NCI-H1694 treated with DMSO at 0.1 percent for 48 hours (cell line): ENCODE data around the gene ABCC5.
A peak's percentile ranks its signal among the peaks of the same experiment; 100 is the strongest.
"Not testable (repeated sequence)": the region's sequence is repeated elsewhere in the genome, so short reads cannot be mapped to it uniquely, and the experiment has no call there.

Source experiments
- DNase-seq: peaks from one replicate; lab custom pipeline; 2025; lab: John Stamatoyannopoulos, UW

Gene ABCC5

DNA sequence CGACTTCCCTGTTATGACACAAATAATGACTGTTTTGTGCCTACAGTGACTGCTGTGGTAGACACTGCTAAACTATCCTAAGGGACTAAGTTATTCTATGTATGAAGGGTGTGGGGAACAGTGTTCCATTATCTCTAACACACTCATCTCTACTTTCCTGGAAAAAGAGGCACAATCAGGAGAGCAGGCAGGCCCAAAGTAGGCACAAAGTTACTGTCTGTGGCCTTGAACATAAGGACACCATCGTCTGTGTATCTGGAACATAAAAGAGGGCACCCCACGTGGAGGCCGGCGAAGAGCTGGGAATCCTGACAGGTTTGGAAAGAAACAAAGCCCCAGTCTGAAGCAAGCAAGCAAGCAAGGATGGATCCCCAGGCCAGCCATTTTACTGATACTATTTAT lies 1.5 kb downstream of the ABCC5 start:
- no peak for DNase-seq

DNA sequence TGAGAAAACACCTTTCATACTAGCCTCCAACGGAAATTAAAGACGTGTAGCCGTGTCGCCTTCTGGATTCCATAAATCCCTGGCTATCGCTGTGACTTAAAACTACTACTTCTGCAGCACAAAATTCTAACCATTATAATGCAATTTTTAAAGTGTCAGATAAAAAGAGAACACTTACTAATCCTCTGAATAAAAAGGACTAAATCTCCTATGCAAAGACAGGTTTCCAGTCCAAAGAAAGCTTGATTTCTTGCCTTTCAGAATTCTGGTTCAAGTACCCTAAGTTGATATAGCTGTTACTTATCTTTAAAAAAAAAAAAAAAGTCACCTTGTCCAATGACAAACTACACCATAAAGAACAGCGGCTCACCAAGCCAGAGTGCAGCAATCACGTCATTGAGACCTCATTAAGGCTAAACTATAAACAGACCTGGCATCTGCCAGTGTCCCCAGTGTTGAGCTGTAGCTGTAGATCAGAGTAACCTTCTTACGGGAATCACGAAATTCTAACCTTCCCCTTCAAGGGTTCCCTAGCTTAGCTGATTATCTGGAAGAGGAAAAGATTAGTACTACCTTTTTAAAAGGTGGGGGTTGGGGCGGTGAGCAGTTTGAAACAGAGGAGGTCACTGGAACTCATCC lies 2.2 kb downstream of the ABCC5 start:
- DNase-seq: peak; percentile 62

DNA sequence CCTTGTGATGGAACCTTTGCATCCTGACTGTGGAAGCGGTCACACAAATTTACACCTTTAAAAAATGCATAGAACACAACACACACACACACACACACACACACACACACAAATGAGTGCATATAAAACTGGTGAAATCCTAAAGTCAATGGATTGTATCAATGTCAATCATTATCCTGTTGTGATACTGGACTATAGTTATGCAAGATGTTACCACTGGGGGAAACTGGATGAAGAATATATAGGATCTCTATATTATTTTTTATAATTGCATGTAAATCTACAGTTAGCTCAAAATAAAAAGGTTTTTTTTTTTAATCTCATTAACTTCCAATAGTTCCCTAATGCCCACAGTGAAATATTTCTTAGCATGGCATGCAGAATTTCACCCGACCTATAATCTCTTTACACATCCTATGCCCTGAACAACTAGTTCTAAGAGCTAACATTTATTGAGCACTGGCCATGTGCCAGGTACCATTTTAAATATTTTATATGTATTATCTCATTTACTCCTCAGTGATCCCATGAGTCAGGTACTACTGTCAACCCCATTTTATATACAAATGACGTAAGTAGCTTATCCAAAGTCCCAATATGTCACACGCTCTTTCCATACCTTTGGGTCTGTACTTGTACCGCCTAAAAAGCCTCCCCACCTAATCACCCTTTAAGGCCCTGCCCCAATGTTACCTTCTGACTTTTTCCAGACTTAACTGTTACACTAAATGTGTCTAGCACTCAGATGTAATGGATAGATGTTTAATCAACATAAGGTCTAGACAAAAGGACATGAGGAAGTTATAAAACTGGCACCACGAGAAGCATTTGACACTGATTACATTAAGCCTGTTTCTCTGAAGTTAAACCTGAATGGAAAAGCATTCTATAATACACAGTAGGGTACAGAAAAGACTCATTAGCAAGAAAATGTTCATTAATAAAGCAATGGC lies 5.5 kb downstream of the ABCC5 start:
- DNase-seq: no peak

DNA sequence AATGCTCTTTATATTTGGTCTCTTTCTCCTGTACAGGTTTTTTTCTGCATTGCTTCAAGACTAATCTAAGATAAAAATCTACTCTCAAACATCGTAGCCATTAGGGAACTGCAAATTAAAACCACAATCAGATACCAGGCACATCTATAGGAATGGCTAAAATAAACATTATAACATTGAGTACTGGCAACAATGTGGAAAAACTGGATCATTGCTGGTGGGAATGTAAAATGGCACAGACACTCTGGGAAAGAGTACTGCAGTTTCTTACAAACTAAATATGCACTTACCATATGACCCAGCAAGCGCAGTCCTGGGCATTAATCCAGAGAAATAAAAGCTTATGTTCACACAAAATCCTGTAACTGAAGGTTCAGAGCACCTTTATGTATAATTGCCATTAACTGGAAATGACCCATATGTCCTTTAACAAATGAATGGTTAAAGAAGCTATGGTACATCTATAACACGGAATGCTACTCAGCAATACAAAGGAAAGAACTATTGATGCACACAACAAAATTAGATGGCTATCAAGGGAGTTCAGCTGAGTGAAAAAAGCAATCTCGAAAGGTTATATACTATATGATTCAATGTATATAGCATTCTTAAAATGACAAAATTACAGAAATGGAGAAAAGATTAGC lies 6.3 kb downstream of the ABCC5 start:
- DNase-seq: no peak

DNA sequence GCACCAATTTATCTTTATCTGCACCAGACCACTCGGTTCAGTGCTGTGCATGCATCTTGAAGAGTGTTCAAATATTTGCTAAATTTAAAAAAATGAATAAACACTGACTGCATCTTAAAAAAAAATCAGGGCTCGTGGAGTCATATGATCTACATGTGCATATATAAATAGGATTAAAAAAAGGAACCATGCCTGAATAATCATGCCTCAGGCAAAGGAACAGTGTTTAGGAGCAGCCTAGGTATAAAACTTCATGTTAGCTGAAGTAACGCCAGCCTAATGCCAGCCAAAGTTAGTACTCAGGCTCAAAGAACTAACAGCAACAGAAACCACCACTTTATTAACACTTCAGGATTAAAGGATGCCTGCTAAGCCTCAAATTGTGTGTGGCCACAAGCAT lies 9.5 kb downstream of the ABCC5 start:
- DNase-seq: no peak

DNA sequence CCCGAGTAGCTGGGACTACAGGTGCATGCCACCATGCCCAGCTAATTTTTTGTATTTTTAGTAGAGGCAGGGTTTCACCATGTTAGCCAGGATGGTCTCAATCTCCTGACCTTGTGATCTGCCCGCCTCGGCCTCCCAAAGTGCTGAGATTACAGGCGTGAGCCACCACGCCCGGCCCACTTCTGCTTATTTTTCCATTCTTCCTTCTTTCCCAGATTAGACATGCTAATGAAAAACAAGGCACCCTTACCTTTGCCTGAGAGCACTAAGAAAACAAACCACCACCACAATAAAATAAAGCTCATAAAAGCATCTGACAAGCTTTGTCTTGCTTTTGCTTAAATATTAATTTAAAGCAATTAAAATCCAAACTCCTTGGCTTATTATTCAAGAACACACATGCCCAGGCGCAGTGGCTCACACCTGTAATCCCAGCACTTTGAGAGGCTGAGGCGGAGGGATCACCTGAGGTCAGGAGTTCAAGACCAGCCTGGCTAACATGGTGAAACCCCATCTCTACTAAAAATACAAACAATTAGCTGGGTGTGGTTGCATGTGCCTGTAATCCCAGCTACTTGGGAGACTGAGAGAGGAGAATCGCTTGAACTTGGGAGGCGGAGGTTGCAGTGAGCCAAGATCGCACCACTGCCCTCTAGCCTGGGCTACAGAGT lies 10.4 kb downstream of the ABCC5 start:
- DNase-seq: not testable (repeated sequence)

DNA sequence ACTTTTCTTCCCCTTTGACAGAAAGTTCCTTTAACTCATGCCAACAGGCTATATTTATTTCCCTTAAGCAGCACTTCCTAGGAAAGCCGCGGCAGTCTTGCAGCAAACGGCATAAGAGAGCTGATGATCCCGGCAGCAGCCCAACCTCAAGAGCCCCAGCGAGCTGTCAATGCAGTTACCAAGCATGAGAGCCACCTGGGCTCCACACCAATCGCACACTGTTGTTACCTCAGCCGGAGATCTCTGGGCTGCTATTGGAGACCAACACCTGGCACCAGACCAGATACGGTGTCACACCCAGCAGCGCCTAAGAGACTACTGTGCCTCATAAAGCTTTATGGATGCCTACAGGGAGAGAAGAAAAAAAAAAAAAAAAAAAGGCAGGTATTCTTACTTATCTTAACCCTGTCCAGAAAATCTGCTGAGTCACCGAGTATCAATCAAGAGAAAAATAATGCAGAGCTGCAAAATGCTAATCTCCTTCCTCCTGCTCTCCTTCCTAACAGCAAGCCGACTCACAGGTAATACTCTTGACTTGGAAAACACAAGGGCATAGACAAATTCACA lies 11.7 kb downstream of the ABCC5 start:
- DNase-seq: peak; percentile 47

DNA sequence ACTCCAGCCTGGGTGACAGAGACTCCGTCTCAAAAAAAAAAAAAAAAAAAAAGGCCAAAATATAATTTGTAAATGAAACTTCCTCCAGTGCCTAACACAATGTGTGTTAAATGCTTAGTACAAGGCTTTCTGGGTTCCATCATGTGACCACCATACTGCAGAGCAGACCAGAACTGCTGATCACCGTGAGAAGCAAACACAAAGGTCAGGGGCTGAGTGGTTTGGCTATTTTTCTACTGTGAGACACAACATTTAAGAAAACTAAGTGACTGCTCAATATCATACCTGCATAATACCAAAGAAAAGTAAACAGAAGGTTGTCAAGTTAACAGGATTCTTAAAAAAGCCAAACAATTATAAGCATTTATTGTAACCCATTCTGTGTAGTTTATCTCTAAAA lies 13.2 kb downstream of the ABCC5 start:
- no peak for DNase-seq

DNA sequence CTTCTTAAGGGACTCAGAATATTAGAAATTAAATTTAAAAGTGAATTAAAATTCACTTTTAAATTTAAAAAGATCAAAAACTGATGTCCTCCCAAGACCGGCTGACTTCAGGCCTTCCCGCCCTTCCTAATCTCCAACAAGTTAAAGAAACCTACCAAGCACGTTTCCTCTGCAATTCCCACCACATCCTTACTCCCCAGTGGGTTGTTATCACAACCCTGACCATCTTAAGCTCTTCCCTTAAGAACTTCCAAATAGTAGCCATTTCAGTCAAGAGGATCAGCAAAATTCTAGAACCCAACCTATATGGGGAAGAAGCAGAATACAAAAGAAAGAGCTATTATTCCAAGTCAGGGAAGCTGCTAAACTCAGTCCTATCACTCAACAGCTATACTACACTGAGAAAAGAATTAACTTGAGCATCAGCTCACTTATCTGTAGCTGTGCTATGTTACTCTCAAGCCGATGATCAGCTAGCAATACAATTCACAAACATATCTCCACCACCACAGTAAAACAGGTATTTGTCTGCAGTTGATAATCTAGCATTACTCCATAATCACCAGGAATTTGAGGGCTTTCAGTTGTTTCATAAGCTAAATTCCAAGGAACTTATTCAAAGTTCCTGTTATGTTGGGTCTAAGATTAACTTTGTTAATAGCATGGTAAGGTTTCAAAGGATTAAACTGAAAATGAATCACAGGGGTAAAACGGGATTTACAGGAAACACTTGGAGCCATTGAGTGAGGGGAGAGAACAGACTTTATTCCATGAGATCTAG lies 14.3 kb downstream of the ABCC5 start:
- DNase-seq: no peak

DNA sequence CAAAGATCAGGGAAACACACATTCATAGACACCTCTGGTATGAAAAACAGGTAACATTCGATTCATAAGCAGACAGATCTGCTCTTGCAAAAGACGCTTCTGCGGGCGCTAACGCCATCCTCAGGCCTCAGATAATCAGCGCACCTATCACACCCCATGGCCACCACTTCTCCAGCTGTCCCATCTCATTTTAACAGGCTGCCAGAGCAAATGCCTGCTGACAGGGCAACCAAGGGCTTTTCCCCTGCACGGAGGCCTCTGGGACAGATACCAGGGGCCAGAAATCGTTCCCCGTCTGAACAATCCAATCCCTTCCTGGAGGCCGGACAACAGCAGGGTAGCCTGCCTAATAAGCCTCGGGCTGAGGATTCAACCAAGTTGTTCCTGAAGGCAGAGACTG lies 15.2 kb downstream of the ABCC5 start:
- DNase-seq: no peak

DNA sequence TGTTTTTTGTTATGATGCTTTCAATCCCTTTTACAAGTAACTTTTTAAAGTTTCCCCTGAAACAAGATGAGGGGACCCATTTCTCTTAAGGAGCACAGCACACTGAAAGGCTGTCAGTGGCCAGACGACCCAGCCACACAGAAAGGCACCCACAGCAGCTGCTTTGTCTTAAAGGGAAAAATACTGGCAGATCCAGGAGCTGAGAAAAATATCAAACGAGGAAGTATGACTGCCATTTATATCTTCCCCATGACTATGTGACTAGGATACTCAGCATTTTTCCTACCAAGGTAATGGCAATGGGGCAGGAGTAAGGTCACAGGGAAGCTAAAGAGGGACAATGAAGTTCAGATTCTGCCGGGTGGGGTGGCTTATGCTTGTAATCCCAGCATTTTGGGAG lies 15.9 kb downstream of the ABCC5 start:
- DNase-seq: no peak

DNA sequence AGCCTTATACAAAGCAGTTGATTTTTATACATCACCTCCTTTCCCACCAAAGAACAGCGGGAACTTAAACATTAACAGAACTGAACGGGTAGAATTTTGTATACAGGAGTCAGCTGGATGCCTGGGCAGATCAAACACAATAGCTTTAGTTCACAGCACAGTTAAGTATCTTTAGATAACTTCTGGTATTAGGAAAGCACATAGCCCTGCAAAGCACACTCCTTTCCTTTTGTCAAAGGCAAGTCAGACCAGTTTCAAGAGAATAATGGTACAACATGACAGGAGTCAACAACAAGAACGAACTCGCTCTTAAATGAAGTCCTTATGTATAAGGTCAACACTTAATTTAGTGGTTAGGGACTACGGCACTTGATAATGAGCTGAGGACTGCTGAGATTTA lies 26.3 kb downstream of the ABCC5 start:
- no peak for DNase-seq

DNA sequence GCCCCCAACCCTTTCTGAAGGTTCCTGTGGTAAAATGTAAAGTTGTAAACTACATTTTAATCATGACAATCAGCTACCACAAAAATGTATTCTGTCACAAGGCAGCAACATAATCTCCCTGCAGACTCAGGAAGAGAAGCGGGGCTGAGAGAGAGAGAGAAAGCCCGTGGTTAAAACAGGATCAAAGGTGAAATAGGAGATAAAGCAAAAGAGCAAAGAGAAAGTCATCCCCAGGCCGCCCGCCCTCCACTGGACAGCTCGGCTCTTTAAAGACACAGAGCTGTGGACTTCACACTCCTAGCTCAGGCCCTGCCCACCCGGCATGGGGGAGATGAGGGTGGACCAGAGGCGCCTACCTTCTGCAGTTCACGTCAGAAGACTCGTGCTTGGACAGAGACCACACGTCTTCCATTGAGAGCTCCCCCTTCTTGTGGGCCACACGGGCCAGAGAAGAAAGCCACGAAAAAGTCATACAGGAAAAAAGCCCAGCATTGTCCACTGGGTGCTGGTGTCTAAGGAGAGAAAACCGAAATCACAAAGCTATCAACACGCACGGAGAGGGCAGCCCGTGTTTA lies 29.4 kb downstream of the ABCC5 start:
- DNase-seq: no peak

DNA sequence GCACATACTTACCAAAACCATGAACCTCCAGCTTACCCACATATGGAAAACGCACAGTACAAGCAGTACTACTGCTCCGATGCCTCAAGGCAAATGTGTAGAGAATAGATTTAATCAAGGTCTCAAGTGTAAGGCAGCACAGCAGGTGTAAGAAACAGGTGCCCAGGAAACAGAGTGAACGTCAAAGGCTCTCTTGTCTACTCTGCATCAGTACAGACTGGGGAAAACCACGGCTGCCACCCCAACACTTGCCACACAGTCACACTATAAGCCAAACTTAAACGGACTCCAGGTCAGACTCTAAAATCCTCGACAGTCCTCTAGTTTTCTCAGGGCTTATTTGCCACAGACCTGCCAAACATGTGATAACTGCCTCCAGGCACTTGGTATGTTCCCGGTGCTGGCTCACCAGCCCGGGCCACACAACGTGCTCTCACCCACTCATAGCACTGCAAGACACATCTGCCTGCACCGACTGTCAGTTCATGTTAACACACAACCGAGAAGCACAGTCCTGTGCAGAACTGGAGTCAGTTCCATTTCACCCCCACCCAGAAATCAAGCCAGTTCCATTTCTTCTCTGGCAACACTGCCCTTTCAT lies 30.6 kb downstream of the ABCC5 start:
- DNase-seq: no peak

DNA sequence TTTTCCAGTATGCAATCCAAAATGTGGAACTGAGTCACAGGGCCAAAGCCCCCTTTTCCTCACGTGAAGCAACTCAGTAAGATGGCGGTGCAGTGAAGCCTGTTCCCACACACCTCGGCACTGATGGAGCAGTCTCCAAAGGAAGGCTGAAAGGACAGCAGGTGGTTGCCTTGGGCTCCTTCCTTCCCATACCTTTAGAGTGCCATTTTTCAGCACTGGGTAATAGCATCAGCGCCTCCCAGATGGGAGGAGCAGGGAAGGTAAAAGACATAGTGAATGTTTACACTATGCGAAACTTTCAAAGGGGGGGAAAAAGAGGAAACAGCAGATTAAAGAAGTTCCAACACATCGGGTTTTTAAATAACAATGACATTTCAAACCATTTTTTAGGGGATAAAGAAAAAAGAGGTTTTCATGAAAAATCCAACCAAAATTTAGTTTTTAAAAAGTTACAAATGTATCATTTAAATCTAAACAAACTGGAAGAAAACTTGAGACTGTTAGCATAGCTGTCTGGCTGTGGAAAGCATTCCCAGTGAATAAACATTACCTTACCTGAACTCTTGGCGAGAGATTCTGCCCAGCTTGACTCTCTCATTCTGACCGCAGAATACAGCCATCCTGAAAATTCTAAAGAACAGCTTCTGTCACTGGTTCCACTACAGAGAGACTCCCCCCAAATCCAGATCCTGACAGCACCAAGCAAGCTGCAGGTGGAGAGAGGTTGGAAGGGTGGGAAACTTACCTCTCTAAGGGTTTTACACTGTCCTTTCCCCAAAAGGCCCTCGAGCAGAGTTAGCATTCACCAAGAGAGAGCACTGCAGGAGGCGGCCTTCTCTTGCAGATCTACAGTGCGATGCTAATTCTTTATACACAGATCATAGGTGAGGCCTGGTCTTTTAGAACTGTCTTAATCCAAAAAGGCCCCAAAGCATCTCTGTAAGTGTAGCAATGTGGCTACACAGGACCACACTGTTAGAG lies 32.6 kb downstream of the ABCC5 start:
- DNase-seq: no peak

DNA sequence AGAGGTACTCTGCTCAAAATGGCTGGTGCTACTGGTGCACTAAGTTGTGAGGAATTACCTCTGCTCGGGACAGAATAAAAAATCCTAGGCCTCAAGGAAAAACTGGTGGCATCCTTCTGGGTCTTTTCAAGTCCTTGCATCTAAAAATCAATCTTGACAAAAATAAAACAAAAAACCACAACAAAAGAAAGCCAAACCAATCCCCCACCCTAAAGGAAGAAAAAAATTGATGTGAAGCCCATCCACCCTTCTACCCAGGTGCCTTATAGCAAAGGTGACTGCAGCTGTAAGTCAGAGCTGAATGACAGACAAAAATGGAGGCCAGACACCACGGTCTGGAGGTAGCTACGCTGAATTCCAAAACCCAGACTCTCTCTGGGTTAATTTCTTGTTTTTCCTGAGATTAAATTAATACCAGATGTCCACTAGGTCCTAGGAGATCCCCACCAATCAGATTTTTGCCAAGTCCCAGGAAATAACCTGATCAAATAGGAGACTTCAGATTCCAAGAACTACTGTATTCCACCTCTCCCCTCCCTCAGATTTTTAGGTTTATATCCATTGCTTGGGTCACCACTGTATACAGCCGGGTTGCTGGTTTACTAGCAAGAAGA lies 33.5 kb downstream of the ABCC5 start:
- DNase-seq: no peak

DNA sequence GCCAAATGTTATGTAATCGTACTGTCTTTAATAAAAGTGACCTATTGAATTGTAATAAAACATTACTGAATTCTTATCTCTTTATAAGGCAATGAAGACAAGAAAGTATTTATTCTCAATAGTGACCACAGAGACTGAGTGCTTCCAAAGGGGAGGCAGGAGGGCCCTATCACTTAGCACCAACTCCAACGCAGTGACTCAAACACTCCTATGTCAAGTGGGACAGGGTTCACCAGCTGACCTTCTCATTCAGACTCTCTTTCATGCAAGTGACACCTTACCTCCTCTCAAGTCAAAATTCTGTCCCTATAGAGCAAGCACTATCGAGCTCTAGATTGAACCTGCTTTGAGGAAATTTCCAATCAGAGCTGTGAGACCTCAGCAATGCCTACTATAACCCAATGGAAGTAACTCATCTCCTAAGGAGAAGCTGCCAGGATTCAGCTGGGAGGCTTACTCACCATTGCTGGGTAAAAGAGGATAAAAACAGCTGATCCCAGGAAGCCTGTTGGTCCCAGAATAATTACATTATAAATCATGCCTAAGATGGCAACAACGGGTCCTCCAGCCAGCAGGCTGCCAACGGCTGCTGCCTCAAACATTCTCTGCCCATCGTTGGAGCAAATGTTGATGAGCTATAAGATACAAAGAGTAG lies 35.6 kb downstream of the ABCC5 start:
- no peak for DNase-seq

DNA sequence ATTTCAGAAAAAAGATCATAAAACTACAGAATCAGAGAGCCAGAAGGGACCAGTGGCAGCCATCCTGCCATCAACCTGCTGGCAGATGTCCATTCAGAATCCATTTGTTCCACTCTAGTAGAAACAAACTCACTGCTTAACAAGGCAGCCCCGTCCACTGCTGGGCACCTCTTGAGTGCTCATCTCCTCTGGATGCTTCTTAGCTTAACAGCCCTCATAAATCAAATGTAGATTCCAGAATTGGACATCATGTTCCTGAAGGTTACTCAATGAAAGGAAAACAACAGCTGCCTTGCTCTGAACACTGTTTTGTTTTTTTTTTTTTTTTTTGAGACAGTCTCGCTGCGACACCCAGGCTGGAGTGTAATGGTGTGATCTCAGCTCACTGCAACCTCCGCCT lies 37.3 kb downstream of the ABCC5 start:
- DNase-seq: peak; percentile 41
